ENCODE measurements around the gene ZFAND2B. TPM values are rescaled to one million over a fixed set of nuclear protein-coding genes. Genes with fewer than 3 reads are reported as not detected.

The ZFAND2B gene
- polyA plus RNA-seq, 1 of the 3 experiments (the other 2 are of a cell fraction): 39.9 TPM

- TF ChIP-seq, protein P1, sequence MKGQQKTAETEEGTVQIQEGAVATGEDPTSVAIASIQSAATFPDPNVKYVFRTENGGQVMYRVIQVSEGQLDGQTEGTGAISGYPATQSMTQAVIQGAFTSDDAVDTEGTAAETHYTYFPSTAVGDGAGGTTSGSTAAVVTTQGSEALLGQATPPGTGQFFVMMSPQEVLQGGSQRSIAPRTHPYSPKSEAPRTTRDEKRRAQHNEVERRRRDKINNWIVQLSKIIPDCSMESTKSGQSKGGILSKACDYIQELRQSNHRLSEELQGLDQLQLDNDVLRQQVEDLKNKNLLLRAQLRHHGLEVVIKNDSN (IDR thresholded peaks at IDR 0.05; ENCODE audit: borderline replicate concordance, low read depth): no peak
- TF ChIP-seq RCOR1 (IDR thresholded peaks at IDR 0.05; ENCODE audit: low read length) (no peak), SIN3A (IDR thresholded peaks at IDR 0.05; ENCODE audit: borderline replicate concordance, low read depth, low read length) (no peak), GABPA (IDR thresholded peaks at IDR 0.05; ENCODE audit: low read depth) (no peak), JUND (IDR thresholded peaks at IDR 0.05) (no peak)
- TF ChIP-seq, protein P2, sequence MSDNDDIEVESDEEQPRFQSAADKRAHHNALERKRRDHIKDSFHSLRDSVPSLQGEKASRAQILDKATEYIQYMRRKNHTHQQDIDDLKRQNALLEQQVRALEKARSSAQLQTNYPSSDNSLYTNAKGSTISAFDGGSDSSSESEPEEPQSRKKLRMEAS (IDR thresholded peaks at IDR 0.05; ENCODE audit: low read depth): no peak
Observed at GRCh38 chr2:219209236-219210195, 2.9 kb downstream of the ZFAND2B start (continued).

DNA sequence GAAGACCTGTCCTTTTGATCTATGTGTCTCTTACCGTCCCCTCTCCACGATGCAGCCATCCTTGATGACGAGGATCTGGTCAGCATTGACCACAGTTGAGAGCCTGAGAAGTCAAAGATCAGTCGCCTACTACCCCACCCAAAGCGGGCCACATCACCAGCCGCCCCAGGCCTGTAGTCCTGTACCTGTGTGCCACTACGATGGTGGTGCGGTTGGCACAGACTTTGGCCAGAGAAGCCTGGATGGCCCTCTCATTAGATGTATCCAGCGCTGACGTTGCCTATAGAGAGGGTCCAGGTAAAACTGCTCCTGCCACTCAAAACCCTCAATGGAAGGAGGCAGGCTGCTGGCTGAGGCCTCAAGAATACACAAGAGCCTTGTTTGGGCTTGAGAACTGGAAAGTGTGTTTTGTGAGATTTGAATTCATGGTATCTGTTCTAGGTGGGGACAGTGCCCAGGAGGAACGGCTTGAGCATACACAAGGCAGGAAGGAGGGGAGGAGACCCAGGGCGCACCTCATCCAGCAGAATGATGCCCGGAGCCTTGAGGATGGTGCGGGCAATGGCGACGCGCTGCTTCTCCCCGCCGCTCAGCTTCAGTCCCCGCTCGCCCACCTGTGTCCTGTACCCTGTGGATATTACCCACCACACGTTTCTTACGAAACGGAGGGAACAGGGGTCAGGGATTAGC lies 3.8 kb downstream of the ZFAND2B start:
- peaks cover 12% of the 10 kb centered on the region for H3F3A ChIP-seq (replicated peaks; ENCODE audit: insufficient read depth)
- no peak for DNase-seq
- no peaks in the 10 kb centered on the region for H3K9me2 ChIP-seq
- POLR2A ChIA-PET: no interaction called here
- H3K4me1 ChIP-seq (ENCODE audit: control insufficient read depth in 1 of 2, insufficient read depth in 2 of 2, low read depth in 1 of 2, low read length in 1 of 2): peaks cover 13 to 20% of the 10 kb centered on the region in 2 experiments; a peak in 3 of 4 replicates
- 96% methylated on average over 24 of the region's 24 CpGs for WGBS (ENCODE audit: low lambda C conversion rate)
- no peak overlapping the region for H3K27ac ChIP-seq (ENCODE audit: low read depth in 2 of 2, low read length in 1 of 2)
- CTCF ChIA-PET: interaction anchor here (1.2 to 1.8 kb wide), 4 partner anchors 34 to 85 kb away, joined by 3 to 4 read pairs (median 4); partner anchors contain the start of gene CNPPD1
- H3K36me3 ChIP-seq (replicated peaks in 1 of 2; ENCODE audit: control insufficient read depth in 1 of 2, insufficient read depth in 2 of 2, low read length in 1 of 2): peaks cover 18 to 49% of the 10 kb centered on the region in 2 experiments
- H4K20me1 ChIP-seq (ENCODE audit: insufficient read depth): no peaks in the 10 kb centered on the region
- H3K9me3 ChIP-seq: no peaks in the 10 kb centered on the region
- H3K9ac ChIP-seq: no peak overlapping the region
- no peak overlapping the region for H3K4me3 ChIP-seq (ENCODE audit: low read depth in 2 of 2, low read length in 1 of 2)
- H2AFZ ChIP-seq (ENCODE audit: low read depth): no peak overlapping the region
- TF ChIP-seq EP300 (IDR thresholded peaks at IDR 0.05; ENCODE audit: borderline replicate concordance in 1 of 2, low read depth in 1 of 2, low read length in 1 of 2) (no peak), FOXM1 (IDR thresholded peaks at IDR 0.05; ENCODE audit: low read depth) (no peak), SMC3 (IDR thresholded peaks at IDR 0.05; ENCODE audit: low read depth, low read length) (no peak), CHD2 (IDR thresholded peaks at IDR 0.05; ENCODE audit: low read length, partially characterized antibody) (no peak), FOXJ3 (CRISPR knock-in tag; IDR thresholded peaks at IDR 0.05) (no peak), CTCF (IDR thresholded peaks at IDR 0.05) (no peak), EZH2phosphoT487 (IDR thresholded peaks at IDR 0.05; ENCODE audit: borderline replicate concordance, low read depth) (no peak)
- TF ChIP-seq, protein P3, sequence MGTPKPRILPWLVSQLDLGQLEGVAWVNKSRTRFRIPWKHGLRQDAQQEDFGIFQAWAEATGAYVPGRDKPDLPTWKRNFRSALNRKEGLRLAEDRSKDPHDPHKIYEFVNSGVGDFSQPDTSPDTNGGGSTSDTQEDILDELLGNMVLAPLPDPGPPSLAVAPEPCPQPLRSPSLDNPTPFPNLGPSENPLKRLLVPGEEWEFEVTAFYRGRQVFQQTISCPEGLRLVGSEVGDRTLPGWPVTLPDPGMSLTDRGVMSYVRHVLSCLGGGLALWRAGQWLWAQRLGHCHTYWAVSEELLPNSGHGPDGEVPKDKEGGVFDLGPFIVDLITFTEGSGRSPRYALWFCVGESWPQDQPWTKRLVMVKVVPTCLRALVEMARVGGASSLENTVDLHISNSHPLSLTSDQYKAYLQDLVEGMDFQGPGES (IDR thresholded peaks at IDR 0.05; ENCODE audit: low read depth, low read length): no peak
- H3K79me2 ChIP-seq (ENCODE audit: insufficient read depth): no peaks in the 10 kb centered on the region
- no peak overlapping the region for H3K4me2 ChIP-seq
- H3K27me3 ChIP-seq (ENCODE audit: insufficient read depth): no peaks in the 10 kb centered on the region

Data from SK-N-SH (cell line).